Activated naive CD8-positive, alpha-beta T cell (primary cell): ENCODE data around the gene MRPL42.

Experiments
- H3K27ac Mint-ChIP-seq: one replicate; pipeline ENCODE4 v1.8.0; 2021; ENCODE audit warnings: mixed read lengths
- H3K27me3 Mint-ChIP-seq: one replicate; pipeline ENCODE4 v1.8.0; 2021; ENCODE audit warnings: mixed read lengths
- H3K36me3 Mint-ChIP-seq: one replicate; pipeline ENCODE4 v1.8.0; 2021; ENCODE audit warnings: mixed read lengths
- H3K4me1 Mint-ChIP-seq: one replicate; pipeline ENCODE4 v1.8.0; 2021; ENCODE audit warnings: low read depth, mixed read lengths
- H3K4me3 Mint-ChIP-seq: one replicate; pipeline ENCODE4 v1.8.0; 2021; ENCODE audit warnings: mild to moderate bottlenecking, mixed read lengths
- H3K9me3 Mint-ChIP-seq: one replicate; pipeline ENCODE4 v1.8.0; 2021; ENCODE audit warnings: low read depth, mixed read lengths

The MRPL42 gene

GRCh38 chr12:93440043-93440835 lies 27.1 kb upstream of the MRPL42 start:
- H3K4me1 Mint-ChIP-seq = peaks cover 61% of the 10 kb centered on the region

GRCh38 chr12:93441081-93441616 lies 26.2 kb upstream of the MRPL42 start:
- peak overlapping the region; percentile 97 for H3K27ac Mint-ChIP-seq
- H3K36me3 Mint-ChIP-seq = no peaks in the 10 kb centered on the region
- no peaks in the 10 kb centered on the region for H3K9me3 Mint-ChIP-seq
- H3K4me3 Mint-ChIP-seq = peak overlapping the region; percentile 96
- H3K27me3 Mint-ChIP-seq = no peaks in the 10 kb centered on the region
- peaks cover 53% of the 10 kb centered on the region for H3K4me1 Mint-ChIP-seq

More at GRCh38 chr12:93440043-93440835, 27.1 kb upstream of the MRPL42 start:
- peak overlapping the region; percentile 96 for H3K4me3 Mint-ChIP-seq
- no peaks in the 10 kb centered on the region for H3K9me3 Mint-ChIP-seq
- H3K27ac Mint-ChIP-seq = peak overlapping the region; percentile 97
- H3K36me3 Mint-ChIP-seq = no peaks in the 10 kb centered on the region
- H3K27me3 Mint-ChIP-seq = no peaks in the 10 kb centered on the region

- H3K27me3 Mint-ChIP-seq = no peaks in the 10 kb centered on the region
Observed at GRCh38 chr12:93441617-93442410, 25.5 kb upstream of the MRPL42 start, which contains the start of gene UBE2N. Gene UBE2N (minus strand): TSS chr12:93441947. CDS start chr12:93441884, 63 bp downstream.

GRCh38 chr12:93442411-93443340 lies 24.6 kb upstream of the MRPL42 start:
- Mint-ChIP-seq H3K27me3 (no peaks in the 10 kb centered on the region), H3K4me3 (peak overlapping the region; percentile 97), H3K4me1 (peaks cover 45% of the 10 kb centered on the region), H3K36me3 (no peaks in the 10 kb centered on the region), H3K27ac (peak overlapping the region; percentile 98), H3K9me3 (no peaks in the 10 kb centered on the region)

More at GRCh38 chr12:93441617-93442410, 25.5 kb upstream of the MRPL42 start, which contains the start of gene UBE2N:
- peak within 1 kb of the TSS; percentile 97 for H3K4me3 Mint-ChIP-seq
- H3K4me1 Mint-ChIP-seq = peaks cover 47% of the 10 kb centered on the region
- no peaks in the 10 kb centered on the region for H3K36me3 Mint-ChIP-seq
- H3K9me3 Mint-ChIP-seq = no peaks in the 10 kb centered on the region
- H3K27ac Mint-ChIP-seq = peak within 1 kb of the TSS; percentile 98

GRCh38 chr12:93443576-93443975 lies 23.7 kb upstream of the MRPL42 start:
- Mint-ChIP-seq H3K27ac (peak overlapping the region; percentile 98), H3K27me3 (no peaks in the 10 kb centered on the region), H3K4me3 (no peak overlapping the region), H3K36me3 (no peaks in the 10 kb centered on the region), H3K9me3 (no peaks in the 10 kb centered on the region), H3K4me1 (peaks cover 42% of the 10 kb centered on the region)

- peak overlapping the region; percentile 40 for H3K4me3 Mint-ChIP-seq
- peak overlapping the region; percentile 68 for H3K27ac Mint-ChIP-seq
- H3K4me1 Mint-ChIP-seq = peaks cover 25% of the 10 kb centered on the region
- H3K9me3 Mint-ChIP-seq = no peaks in the 10 kb centered on the region
- no peaks in the 10 kb centered on the region for H3K27me3 Mint-ChIP-seq
- no peaks in the 10 kb centered on the region for H3K36me3 Mint-ChIP-seq
Observed at GRCh38 chr12:93447555-93448290, 19.6 kb upstream of the MRPL42 start.

GRCh38 chr12:93448796-93449195 lies 18.5 kb upstream of the MRPL42 start:
- peak overlapping the region; percentile 30 for H3K27ac Mint-ChIP-seq
- peaks cover 21% of the 10 kb centered on the region for H3K4me1 Mint-ChIP-seq
- H3K27me3 Mint-ChIP-seq = no peaks in the 10 kb centered on the region
- no peaks in the 10 kb centered on the region for H3K36me3 Mint-ChIP-seq
- H3K9me3 Mint-ChIP-seq = no peaks in the 10 kb centered on the region
- H3K4me3 Mint-ChIP-seq = peak overlapping the region; percentile 40

- no peaks in the 10 kb centered on the region for H3K9me3 Mint-ChIP-seq
- H3K27ac Mint-ChIP-seq = no peak overlapping the region
Observed at GRCh38 chr12:93449277-93449676, 18.0 kb upstream of the MRPL42 start.

GRCh38 chr12:93451423-93452158 lies 15.7 kb upstream of the MRPL42 start:
- peaks cover 21% of the 10 kb centered on the region for H3K4me1 Mint-ChIP-seq
- no peaks in the 10 kb centered on the region for H3K36me3 Mint-ChIP-seq
- no peak overlapping the region for H3K4me3 Mint-ChIP-seq
- H3K27ac Mint-ChIP-seq = no peak overlapping the region
- peaks cover 2% of the 10 kb centered on the region for H3K27me3 Mint-ChIP-seq
- H3K9me3 Mint-ChIP-seq = no peaks in the 10 kb centered on the region

More at GRCh38 chr12:93449277-93449676, 18.0 kb upstream of the MRPL42 start:
- Mint-ChIP-seq H3K4me3 (peak overlapping the region; percentile 40), H3K4me1 (peaks cover 21% of the 10 kb centered on the region), H3K36me3 (no peaks in the 10 kb centered on the region), H3K27me3 (no peaks in the 10 kb centered on the region)

- H3K4me1 Mint-ChIP-seq = peaks cover 8% of the 10 kb centered on the region
- peaks cover 2% of the 10 kb centered on the region for H3K36me3 Mint-ChIP-seq
- H3K9me3 Mint-ChIP-seq = no peaks in the 10 kb centered on the region
- H3K4me3 Mint-ChIP-seq = no peak overlapping the region
- H3K27ac Mint-ChIP-seq = no peak overlapping the region
- peaks cover 2% of the 10 kb centered on the region for H3K27me3 Mint-ChIP-seq
Observed at GRCh38 chr12:93453633-93454032, 13.7 kb upstream of the MRPL42 start.

GRCh38 chr12:93456077-93456476 lies 11.2 kb upstream of the MRPL42 start:
- H3K4me3 Mint-ChIP-seq = no peak overlapping the region
- H3K36me3 Mint-ChIP-seq = peaks cover 2% of the 10 kb centered on the region
- no peak overlapping the region for H3K27ac Mint-ChIP-seq
- H3K27me3 Mint-ChIP-seq = peaks cover 2% of the 10 kb centered on the region
- no peaks in the 10 kb centered on the region for H3K9me3 Mint-ChIP-seq
- H3K4me1 Mint-ChIP-seq = no peaks in the 10 kb centered on the region

GRCh38 chr12:93459097-93459496 lies 8.2 kb upstream of the MRPL42 start:
- peaks cover 2% of the 10 kb centered on the region for H3K27me3 Mint-ChIP-seq

GRCh38 chr12:93460003-93460402 lies 7.3 kb upstream of the MRPL42 start:
- peaks cover 2% of the 10 kb centered on the region for H3K36me3 Mint-ChIP-seq
- H3K4me1 Mint-ChIP-seq = no peaks in the 10 kb centered on the region

More at GRCh38 chr12:93459097-93459496, 8.2 kb upstream of the MRPL42 start:
- no peaks in the 10 kb centered on the region for H3K4me1 Mint-ChIP-seq
- H3K36me3 Mint-ChIP-seq = peaks cover 2% of the 10 kb centered on the region
- no peaks in the 10 kb centered on the region for H3K9me3 Mint-ChIP-seq
- H3K27ac Mint-ChIP-seq = no peak overlapping the region
- no peak overlapping the region for H3K4me3 Mint-ChIP-seq

More at GRCh38 chr12:93460003-93460402, 7.3 kb upstream of the MRPL42 start:
- no peak overlapping the region for H3K4me3 Mint-ChIP-seq
- H3K27ac Mint-ChIP-seq = no peak overlapping the region
- no peaks in the 10 kb centered on the region for H3K9me3 Mint-ChIP-seq
- peaks cover 2% of the 10 kb centered on the region for H3K27me3 Mint-ChIP-seq
